Right lobe of liver (tissue), 6 donors: ENCODE results near the gene ACOT13. TPM values are rescaled to one million over a fixed set of nuclear protein-coding genes. Genes with fewer than 3 reads are reported as not detected.

Experiments used
- ATAC-seq, 4 donors: fragments of 200-7000 bp; cut with Tn5 transposase; one replicate each; pipeline ENCODE4 v1.9.1; 2020; ENCODE audit warnings: mild to moderate bottlenecking in 4 of 4, moderate library complexity in 4 of 4
- DNase-seq, 3 donors: peaks; one replicate each; pipeline ENCODE4 v3.0.0-alpha.2; 2020
- H3K27ac ChIP-seq, 3 donors: fragments of 200-600 bp; one replicate each; pipeline ENCODE4 v1.8.0; 2022
- H3K27me3 ChIP-seq, 2 donors: fragments of 200-600 bp; one replicate each; pipeline ENCODE4 v1.8.0; 2022
- H3K36me3 ChIP-seq, 4 donors: fragments of 200-600 bp; sonication (generic) in 1 of 4; one replicate each; pipeline versions ENCODE4 v1.5.1 to v1.8.0; 2017 to 2022; ENCODE audit warnings: control low read depth in 1 of 4
- H3K4me1 ChIP-seq, 4 donors: fragments of 200-600 bp; sonication (generic) in 1 of 4; one replicate each; pipeline versions ENCODE4 v1.5.1 to v1.8.0; 2017 to 2022; ENCODE audit warnings: control low read depth in 1 of 4
- H3K4me3 ChIP-seq, 3 donors: fragments of 200-600 bp; one replicate each; pipeline ENCODE4 v1.8.0; 2022
- H3K9me3 ChIP-seq, 4 donors: fragments of 200-600 bp; sonication (generic) in 1 of 4; one replicate each; pipeline versions ENCODE4 v1.5.1 to v1.8.0; 2017 to 2022; ENCODE audit warnings: control low read depth in 1 of 4
- POLR2A ChIP-seq: fragments of 450-650 bp; IDR thresholded peaks from one replicate; pipeline ENCODE4 v1.6.1; 2017; ENCODE audit warnings: antibody characterized with exemption, mild to moderate bottlenecking
- whole genome bisulfite sequencing: methylation state at CpG from one replicate; pipeline ENCODE4 v1.1.6; 2018; ENCODE audit warnings: low coverage, low lambda C conversion rate; ENCODE audit not compliant: insufficient coverage; ENCODE audit errors: missing lambda C conversion rate; 5-methylcytosine and 5-hydroxymethylcytosine counted together
- intact Hi-C, 2 donors: fragments of 100-400 bp; cut with DNase I; formaldehyde crosslinking; loops; one replicate each; pipeline versions ENCODE4 v1.11.2 to v1.14.1; 2022
- total RNA-seq, 6 experiments: library from RNA; depleted of rRNA in 2 of 6; stranded (reverse); fragments of >200 nt in 2 of 6; fragmentation: NEBNext Ultra II Directional in 3 of 6; extraction: Animal tissue kit (Norgen Biotek cat#: 25700) in 3 of 6; gene quantifications; one replicate each; pipeline versions ENCODE4 v1.1.0 to v1.2.4, GENCODE V29; 2016 to 2023
- TF ChIP-seq, protein P1 (sequence below), 4 donors: fragments of 200-600 bp in 3 of 4; fragments of 450-650 bp in 1 of 4; IDR thresholded peaks; one replicate each; pipeline versions ENCODE4 v1.5.1 to v1.8.0; 2016 to 2022; ENCODE audit warnings: antibody characterized with exemption in 4 of 4, mild to moderate bottlenecking in 2 of 4
- donor health status: DM: no; HTN: yes; CAD: no.
- donor health status: DM: no; HTN: no; CAD: no.
- donor health status: DM: no; HTN: no; CAD: no.
- donor health status: DM: no; HTN: yes; CAD: no.
- donor health status: DM: no; HTN: yes; CAD: no.

ACOT13 gene
- total RNA-seq, 6 experiments from 2014 or later: 14.0 to 53.6 (median 43.4) TPM

DNA sequence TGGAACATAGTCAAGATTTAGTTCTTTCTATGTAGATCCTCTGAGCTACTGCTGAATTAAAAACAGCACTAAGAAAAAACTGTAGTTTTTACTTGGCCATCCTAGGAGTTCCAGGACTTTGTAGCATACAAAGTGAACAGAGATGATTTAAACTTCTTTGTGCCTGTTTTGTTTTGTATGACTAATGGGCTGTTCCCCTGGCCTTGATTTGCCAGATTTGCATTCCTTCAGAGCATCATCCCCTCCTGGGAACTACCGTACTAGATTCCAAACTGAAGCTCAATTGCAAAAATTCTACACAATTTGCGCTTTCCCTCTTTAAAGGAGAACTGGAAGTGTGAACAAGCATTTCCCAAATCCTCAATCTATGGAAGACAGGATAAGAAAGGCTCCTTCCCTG lies 23.1 kb downstream of the ACOT13 start:
- DNase-seq (no peak), ATAC-seq (no peak)
- no peak for TF ChIP-seq POLR2A
- TF ChIP-seq, protein P1, sequence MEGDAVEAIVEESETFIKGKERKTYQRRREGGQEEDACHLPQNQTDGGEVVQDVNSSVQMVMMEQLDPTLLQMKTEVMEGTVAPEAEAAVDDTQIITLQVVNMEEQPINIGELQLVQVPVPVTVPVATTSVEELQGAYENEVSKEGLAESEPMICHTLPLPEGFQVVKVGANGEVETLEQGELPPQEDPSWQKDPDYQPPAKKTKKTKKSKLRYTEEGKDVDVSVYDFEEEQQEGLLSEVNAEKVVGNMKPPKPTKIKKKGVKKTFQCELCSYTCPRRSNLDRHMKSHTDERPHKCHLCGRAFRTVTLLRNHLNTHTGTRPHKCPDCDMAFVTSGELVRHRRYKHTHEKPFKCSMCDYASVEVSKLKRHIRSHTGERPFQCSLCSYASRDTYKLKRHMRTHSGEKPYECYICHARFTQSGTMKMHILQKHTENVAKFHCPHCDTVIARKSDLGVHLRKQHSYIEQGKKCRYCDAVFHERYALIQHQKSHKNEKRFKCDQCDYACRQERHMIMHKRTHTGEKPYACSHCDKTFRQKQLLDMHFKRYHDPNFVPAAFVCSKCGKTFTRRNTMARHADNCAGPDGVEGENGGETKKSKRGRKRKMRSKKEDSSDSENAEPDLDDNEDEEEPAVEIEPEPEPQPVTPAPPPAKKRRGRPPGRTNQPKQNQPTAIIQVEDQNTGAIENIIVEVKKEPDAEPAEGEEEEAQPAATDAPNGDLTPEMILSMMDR (IDR thresholded peaks at IDR 0.05): no peak
- WGBS: 100% methylated on average over 1 of the region's 2 CpGs
- peaks cover 0 to 9% (median 0%) of the 10 kb centered on the region in 4 donors for H3K36me3 ChIP-seq
- peak overlapping the region in 1 of 3 donors; percentile 16 for H3K27ac ChIP-seq
- H3K4me3 ChIP-seq: no peak overlapping the region
- intact Hi-C loops: loop anchor here (5.0 to 10.0 kb wide), 2 partner anchors 105 to 108 kb away; no protein-coding TSS in a partner anchor
- peaks cover 0 to 16% (median 8%) of the 10 kb centered on the region in 4 donors for H3K4me1 ChIP-seq
- no peaks in the 10 kb centered on the region for H3K9me3 ChIP-seq
- no peaks in the 10 kb centered on the region for H3K27me3 ChIP-seq

DNA sequence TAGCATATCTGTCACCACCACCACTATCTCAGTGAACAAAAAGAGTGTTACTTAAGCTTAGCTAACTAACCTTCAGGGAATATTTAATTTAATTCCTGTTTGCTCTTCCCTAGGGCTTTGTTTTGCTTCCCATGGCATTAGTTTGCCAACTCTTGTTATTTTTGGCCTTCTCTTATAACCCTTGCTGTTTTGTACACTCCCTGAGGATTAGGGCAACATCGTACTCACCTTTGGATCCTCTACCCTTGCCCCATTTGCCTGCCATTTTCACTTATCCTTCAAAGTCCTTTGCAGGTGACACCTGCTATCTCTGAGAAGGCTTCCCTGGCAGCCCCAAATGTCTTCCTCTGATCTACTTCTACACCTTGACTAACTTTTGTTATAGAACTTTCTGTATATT lies 23.7 kb downstream of the ACOT13 start:
- intact Hi-C loops: loop anchor here (5.0 to 10.0 kb wide), 2 partner anchors 106 to 108 kb away; no protein-coding TSS in a partner anchor
- Histone ChIP-seq H3K9me3 (no peaks in the 10 kb centered on the region), H3K4me3 (no peak overlapping the region), H3K4me1 (peaks cover 0 to 16% (median 8%) of the 10 kb centered on the region in 4 donors), H3K27me3 (no peaks in the 10 kb centered on the region), H3K36me3 (peaks cover 0 to 9% (median 0%) of the 10 kb centered on the region in 4 donors), H3K27ac (no peak overlapping the region)
- ATAC-seq (peak; percentile 62 to 84 (median 75)), DNase-seq (no peak)
- TF ChIP-seq, protein P1 (IDR thresholded peaks at IDR 0.05): no peak
- no peak for TF ChIP-seq POLR2A
- 27% methylated on average over 1 of the region's 1 CpG for WGBS

DNA sequence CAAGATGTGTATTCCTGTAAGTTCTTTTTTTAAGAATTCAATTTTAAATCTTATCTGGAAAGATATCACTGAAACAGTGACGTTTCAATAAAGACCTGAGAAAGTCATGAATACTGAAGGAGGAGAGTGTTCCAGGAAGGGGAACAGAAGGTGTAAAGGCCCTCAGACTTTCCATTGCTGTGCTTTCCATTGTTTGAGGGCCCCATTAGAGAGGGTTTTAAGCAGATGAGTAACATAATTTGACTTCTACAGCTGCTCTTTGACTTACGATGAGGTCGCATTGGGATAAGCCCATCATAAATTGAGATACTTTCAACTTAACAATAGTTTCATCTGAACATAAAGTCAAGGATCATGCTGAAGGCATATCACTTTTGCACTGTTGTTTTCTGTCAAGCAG lies 24.7 kb downstream of the ACOT13 start:
- intact Hi-C loops: loop anchor here (5.0 to 10.0 kb wide), 2 partner anchors 107 to 109 kb away; no protein-coding TSS in a partner anchor
- Histone ChIP-seq H3K36me3 (peaks cover 0 to 9% (median 0%) of the 10 kb centered on the region in 4 donors), H3K9me3 (no peaks in the 10 kb centered on the region), H3K27ac (no peak overlapping the region), H3K4me3 (no peak overlapping the region), H3K4me1 (peaks cover 0 to 16% (median 8%) of the 10 kb centered on the region in 4 donors), H3K27me3 (no peaks in the 10 kb centered on the region)
- WGBS: 80% methylated on average over 3 of the region's 3 CpGs
- TF ChIP-seq POLR2A: no peak
- TF ChIP-seq, protein P1 (IDR thresholded peaks at IDR 0.05): no peak
- DNase-seq: no peak
- ATAC-seq: no peak

DNA sequence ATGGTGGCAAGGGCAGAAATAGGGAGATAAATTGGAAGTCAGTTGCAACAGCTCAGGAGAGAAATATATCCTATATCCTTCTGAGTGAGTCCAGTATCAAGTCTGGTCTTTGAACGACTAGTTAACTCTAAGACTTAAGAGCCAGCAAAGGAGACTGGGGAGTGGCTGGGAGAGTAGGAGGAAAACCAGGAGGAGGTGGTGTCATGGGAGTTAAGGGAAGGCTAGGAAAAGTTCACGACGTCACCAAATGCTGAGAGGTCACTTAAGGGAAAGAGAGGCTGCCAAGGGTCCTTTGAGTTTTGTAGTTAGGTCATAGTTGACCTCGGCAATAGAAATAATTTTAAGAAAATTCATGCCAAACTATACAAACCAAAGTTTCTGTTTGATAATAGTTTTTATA lies 25.1 kb downstream of the ACOT13 start:
- no peaks in the 10 kb centered on the region for H3K27me3 ChIP-seq
- intact Hi-C loops: loop anchor here (5.0 to 10.0 kb wide), 2 partner anchors 107 to 110 kb away; no protein-coding TSS in a partner anchor
- no peak overlapping the region for H3K27ac ChIP-seq
- no peak for DNase-seq
- TF ChIP-seq POLR2A: no peak
- TF ChIP-seq, protein P1 (IDR thresholded peaks at IDR 0.05): no peak
- H3K9me3 ChIP-seq: no peaks in the 10 kb centered on the region
- peaks cover 0 to 16% (median 8%) of the 10 kb centered on the region in 4 donors for H3K4me1 ChIP-seq
- H3K4me3 ChIP-seq: no peak overlapping the region
- 37% methylated on average over 4 of the region's 4 CpGs for WGBS
- ATAC-seq: no peak
- peaks cover 0 to 9% (median 0%) of the 10 kb centered on the region in 4 donors for H3K36me3 ChIP-seq
